Skin of body (tissue), 2 donors: ENCODE data around the gene TAF1A. TPM values are rescaled to one million over a fixed set of nuclear protein-coding genes. Genes with fewer than 3 reads are reported as not detected.

Experiments
- DNase-seq: peaks from one replicate; lab custom pipeline; 2025; lab: John Stamatoyannopoulos, UW
- total RNA-seq: library from RNA; depleted of rRNA; stranded (reverse); fragments of >200 nt; gene quantifications from one replicate; pipeline ENCODE4 v1.2.3, GENCODE V29; 2014

The TAF1A gene
- total RNA-seq, 1 donor from 2014 or later = 11.1 TPM

DNA sequence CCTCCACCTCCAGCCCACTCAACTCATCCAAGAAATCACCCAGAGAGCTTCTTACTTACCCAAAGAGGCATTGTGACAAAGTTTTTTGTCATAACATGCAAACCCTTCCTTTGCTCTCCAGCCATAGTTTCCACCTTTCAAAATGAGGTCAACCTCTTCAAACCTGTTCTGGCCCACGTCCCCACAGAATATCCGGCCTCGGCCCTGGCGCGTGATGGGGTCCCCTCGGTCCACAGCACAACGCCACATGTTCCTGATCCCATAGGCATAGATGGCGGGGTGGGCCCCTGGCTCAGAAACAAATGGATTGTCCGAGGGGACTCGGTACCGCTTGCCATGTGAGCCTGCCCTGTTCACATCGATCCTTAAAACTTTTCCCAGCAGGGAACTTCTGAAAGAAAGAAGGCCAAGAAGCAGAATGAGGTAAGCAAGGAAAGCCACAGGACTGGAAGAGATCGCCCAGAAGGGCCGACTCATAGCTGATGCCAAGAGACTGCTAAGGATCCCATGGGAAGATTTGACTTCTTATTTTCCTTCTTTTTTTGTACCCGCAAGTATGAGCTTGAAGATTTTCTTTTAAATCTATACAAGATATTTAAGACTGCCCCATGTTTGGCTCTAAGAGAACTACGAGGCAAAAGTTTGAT lies 49.7 kb downstream of the TAF1A start:
- no peak for DNase-seq

DNA sequence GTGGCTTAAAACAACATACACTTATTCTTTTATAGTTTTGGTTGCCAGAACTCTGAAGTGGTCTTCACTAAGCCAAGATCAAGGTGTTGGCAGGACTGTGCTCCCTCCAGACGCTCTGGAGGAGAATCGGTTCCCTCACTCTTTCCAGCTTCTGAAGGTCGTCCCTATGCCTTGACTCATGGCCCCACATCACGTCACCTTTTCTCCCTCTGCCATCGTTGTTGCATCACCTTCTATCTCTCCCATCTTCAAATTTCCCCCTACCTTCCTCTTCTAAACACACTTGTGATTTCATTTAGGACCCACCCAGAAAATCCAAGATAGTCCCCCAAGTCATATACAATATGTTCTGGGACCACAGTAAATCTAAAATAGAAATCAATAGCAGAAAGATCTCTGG lies 54.3 kb downstream of the TAF1A start:
- no peak for DNase-seq

DNA sequence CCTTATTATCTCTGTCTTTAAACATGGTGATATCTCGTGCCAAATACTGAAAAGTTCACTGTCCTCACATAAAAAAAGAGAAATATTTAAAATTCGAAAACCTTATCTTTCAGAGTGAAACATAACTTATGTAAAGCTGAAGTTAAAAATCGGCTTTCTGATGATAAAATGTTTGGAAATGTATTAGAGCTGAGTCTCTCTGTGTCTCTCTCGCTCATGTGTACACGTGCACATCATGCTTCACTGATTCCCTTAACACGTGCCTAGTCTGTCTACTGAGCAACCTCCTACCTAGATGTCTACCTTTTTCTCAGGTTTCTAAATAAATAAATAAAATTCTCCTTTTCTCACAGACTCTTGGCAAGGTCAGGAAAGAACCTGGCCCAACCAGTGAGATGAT lies 58.9 kb downstream of the TAF1A start:
- DNase-seq = no peak

DNA sequence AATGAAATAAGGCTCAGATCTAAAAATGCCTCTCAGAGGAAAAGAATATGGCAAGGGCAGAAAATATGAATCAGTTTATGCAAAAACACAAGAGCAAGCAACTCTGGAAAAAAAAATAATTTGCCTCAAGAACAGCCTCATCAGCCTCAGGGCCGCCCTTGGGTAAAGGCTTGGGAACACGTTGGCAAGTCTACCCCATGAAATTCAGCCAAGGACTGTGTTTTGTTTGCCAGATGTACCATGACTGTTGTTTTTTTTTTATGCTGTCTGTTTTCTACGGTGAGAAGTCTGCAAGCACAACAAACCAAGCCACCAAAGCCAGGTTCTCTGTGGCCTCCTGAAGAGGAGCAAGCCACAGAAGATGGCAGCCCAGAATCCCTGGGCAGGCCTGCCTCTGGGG lies 59.8 kb downstream of the TAF1A start:
- no peak for DNase-seq

DNA sequence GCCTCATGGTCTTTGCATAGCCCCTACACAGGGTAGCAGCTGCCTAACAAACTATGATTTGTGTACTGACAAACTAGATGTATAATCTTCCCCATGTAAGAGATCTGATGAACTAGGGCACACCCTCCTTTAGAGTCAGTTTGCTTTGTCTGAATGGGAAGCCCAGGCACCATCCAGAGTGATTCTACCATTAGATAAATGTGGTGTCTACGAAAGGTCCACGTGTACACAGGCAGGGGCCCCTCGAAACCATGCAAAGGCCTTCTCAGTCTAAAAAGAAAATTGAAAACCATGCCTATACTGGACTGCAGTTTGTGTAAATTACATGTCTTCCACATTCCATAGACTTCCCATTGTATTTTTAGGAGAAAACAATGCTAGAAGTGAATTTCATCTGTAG lies 60.6 kb downstream of the TAF1A start:
- no peak for DNase-seq

DNA sequence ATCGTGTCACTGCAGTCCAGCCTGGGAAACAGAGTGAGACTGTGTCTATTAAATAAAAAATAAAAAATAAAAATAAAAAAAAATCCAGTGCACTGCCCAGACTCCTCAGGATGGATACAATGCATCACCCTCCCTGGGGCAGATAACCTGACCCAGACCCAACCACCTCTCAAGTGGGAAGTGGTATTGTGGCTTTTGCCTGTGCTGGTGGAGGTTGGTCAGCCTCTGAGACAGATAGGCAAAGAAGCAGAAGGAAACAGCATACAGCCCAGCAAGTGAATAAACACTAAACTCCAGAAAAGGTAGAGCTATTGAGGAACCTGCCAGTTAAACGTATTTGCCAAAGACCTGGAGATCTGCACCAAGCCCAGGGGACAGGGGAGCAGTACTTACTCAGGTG lies 63.8 kb downstream of the TAF1A start:
- DNase-seq = no peak

DNA sequence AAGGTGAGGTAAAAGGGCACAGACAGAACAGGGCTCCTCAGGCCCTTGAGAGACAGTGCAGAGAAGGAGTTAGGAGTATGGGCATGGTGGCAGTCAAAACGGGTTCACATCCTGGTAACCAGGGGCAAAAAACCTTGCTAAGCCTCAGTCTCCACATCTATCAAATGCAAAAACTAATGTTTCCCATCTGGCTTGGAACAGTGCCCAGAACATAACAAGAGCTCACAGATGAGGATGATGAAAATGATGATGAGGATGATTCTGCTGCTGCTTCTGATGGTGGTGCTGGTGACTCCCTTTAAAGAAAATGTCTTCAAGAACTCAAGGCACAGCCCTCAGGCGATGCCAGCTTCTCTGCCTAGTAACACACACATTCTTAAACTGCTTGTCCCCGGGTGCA lies 65.9 kb downstream of the TAF1A start:
- no peak for DNase-seq

DNA sequence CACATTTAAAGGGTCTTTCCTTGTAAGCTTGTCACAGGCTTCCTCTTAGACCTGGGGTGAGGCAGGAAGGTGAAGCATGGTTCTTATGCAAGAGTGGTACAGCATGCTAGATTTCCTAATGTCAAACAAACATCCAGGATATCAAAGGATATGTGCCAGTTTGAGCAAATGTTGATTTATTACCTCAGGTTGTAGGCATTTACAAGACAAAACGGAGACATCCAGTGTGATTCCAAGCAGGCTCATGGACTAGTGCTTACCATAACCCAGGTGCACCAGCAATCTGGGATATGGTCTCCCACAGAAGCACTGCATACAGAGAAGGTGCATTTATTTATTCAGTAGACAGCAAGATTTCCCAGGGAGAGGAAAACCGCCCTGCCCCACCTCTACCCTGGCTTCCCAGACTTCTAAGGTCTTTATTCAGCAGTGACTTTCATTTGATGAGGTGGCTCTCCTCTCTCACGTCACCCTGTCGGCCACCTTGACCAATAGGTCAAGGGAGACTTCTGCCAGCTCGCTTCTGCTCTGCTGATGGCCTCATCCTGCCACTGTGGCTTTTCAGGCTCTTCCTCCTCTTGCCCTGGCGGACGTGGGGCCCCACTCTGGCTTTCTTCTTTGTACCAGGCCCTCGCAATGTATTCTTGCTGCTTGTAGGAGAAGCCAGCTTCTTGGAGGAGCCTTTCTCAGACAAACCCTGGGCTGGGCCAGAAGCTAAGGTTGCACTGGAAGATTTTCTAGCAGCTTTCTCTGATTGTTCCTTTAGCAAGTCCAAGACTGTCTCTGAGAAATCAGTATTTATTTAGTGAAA lies 67.4 kb downstream of the TAF1A start:
- no peak for DNase-seq

DNA sequence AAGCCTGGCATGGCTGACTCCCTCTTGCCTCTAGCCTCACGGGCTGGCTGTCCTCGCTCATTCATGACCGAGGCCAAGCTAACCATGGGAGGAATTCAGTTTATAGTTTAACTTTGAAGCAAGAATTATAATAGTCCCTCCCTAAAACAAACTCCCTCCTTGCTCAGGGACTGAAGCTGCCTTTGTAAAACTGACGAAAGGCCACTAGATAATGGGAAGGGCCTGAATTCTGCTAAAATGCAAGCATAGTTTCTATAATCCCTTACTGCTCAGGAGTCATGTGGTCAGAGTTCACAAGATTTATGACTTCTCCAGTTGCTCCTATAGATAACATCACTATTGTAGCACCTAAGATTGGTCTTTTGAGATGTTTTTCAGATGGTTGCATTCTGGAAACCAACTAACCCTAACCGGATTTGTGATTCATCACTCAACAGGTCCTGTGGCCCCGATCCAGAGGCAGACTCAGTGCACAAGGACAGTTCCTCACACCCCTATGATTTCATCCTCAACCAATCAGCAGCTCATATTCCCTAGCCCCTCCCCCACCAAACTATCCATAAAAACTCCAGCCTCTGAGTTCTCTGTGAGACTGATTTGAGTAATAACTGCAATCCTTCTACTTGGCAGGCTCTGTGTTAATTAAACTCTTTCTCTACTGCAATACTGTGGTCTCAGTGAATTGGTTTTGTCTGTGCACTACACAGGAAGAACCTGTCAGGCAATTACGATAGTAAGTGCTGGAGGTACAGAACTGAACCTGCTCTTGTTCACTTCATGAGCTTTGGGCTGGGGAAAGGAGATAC lies 68.2 kb downstream of the TAF1A start:
- no peak for DNase-seq

Other genes starting within 250 kb of the TAF1A start
- gene HHIPL2, start 41.8 kb downstream of the TAF1A start, total RNA-seq = 0.10 TPM
- 44.8 TPM for gene MIA3, start 28.2 kb upstream of the TAF1A start, total RNA-seq
- gene AIDA, start 122.6 kb upstream of the TAF1A start, total RNA-seq = 47.0 TPM
- 33.1 TPM for gene BROX, start 122.6 kb upstream of the TAF1A start, total RNA-seq
- 0.20 TPM for gene FAM177B, start 147.3 kb upstream of the TAF1A start, total RNA-seq
- 5.1 TPM for gene DISP1, start 225.1 kb upstream of the TAF1A start, total RNA-seq